Testis (tissue), 3 donors: ENCODE data around the gene UVRAG. TPM values are rescaled to one million over a fixed set of nuclear protein-coding genes. Genes with fewer than 3 reads are reported as not detected.

Experiments
- DNase-seq: peaks from one replicate; pipeline ENCODE4 v3.0.0-alpha.2; 2019
- H3K27ac ChIP-seq, 2 donors: fragments of 200-600 bp; sonication (generic); one replicate each; pipeline ENCODE4 v1.5.1; 2019
- H3K27me3 ChIP-seq: fragments of 200-600 bp; sonication (generic); one replicate; pipeline ENCODE4 v1.5.1; 2019
- H3K36me3 ChIP-seq: fragments of 200-600 bp; sonication (generic); one replicate; pipeline ENCODE4 v1.5.1; 2017; ENCODE audit warnings: low read depth; ENCODE audit errors: missing control alignments
- H3K4me1 ChIP-seq: fragments of 200-600 bp; sonication (generic); one replicate; pipeline ENCODE4 v1.5.1; 2019
- H3K4me3 ChIP-seq, 2 donors: fragments of 200-600 bp; sonication (generic); one replicate each; pipeline ENCODE4 v1.5.1; 2017 to 2019
- H3K9me3 ChIP-seq: fragments of 200-600 bp; sonication (generic); one replicate; pipeline ENCODE4 v1.5.1; 2017
- CTCF ChIP-seq, 3 experiments: fragments of 450-650 bp in 2 of 3; fragments of 200-600 bp in 1 of 3; sonication (generic) in 1 of 3; IDR thresholded peaks; one replicate each; pipeline ENCODE4 v1.5.1; 2016 to 2019; ENCODE audit warnings: antibody characterized with exemption in 3 of 3, mild to moderate bottlenecking in 2 of 3, moderate library complexity in 1 of 3
- POLR2A ChIP-seq: fragments of 450-650 bp; IDR thresholded peaks from one replicate; pipeline ENCODE4 v1.6.1; 2017; ENCODE audit warnings: antibody characterized with exemption, mild to moderate bottlenecking, moderate library complexity
- WGBS, 2 donors: methylation state at CpG; one replicate each; pipeline ENCODE4 v1.1.5; 2018; 5-methylcytosine and 5-hydroxymethylcytosine counted together
- intact Hi-C: fragments of 100-400 bp; cut with DNase I; formaldehyde crosslinking; loops from one replicate; pipeline ENCODE4 v1.15.1; 2023; ENCODE audit warnings: low total_unique reads
- polyA plus RNA-seq: library from polyadenylated mRNA; stranded (reverse); fragments of 350-450 nt; fragmentation: Illumina TruSeq; extraction: RNeasy Lipid Tissue Mini Kit (QIAGEN cat#74804); gene quantifications from one replicate; pipeline ENCODE4 v1.2.3, GENCODE V29; 2014; ENCODE audit warnings: low read depth, low replicate concordance; ENCODE audit not compliant: insufficient read depth
- total RNA-seq, 2 donors: library from RNA; depleted of rRNA; stranded (reverse); fragments of >200 nt; gene quantifications; one replicate each; pipeline ENCODE4 v1.2.3, GENCODE V29; 2016

The UVRAG gene
- total and polyA plus RNA-seq, 3 donors from 2014 or later, result 10.8 to 22.4 (median 20.1) TPM

GRCh38 chr11:75797116-75797515 lies 17.9 kb upstream of the UVRAG start:
- Histone ChIP-seq H3K36me3 (no peaks in the 10 kb centered on the region), H3K9me3 (no peaks in the 10 kb centered on the region), H3K4me1 (no peaks in the 10 kb centered on the region), H3K27me3 (no peaks in the 10 kb centered on the region), H3K27ac (no peak overlapping the region), H3K4me3 (no peak overlapping the region)
- 88 to 100% methylated on average over 2 to 8 of the region's 8 CpGs for WGBS, 2 donors
- intact Hi-C loops, result no loop called here
- no peak for TF ChIP-seq CTCF (IDR thresholded peaks at IDR 0.05)
- no peak for DNase-seq

GRCh38 chr11:75797792-75798191 lies 17.2 kb upstream of the UVRAG start:
- H3K36me3 ChIP-seq, result no peaks in the 10 kb centered on the region
- WGBS, 2 donors, result 100% methylated on average over 1 of the region's 1 CpG; no CpG with 5 or more reads in 1 of the 2 donors
- H3K27ac ChIP-seq, result no peak overlapping the region
- no peak overlapping the region for H3K4me3 ChIP-seq
- H3K4me1 ChIP-seq, result no peaks in the 10 kb centered on the region
- no peak for TF ChIP-seq POLR2A
- TF ChIP-seq CTCF (IDR thresholded peaks at IDR 0.05), result no peak
- no peaks in the 10 kb centered on the region for H3K9me3 ChIP-seq
- intact Hi-C loops, result no loop called here
- DNase-seq, result no peak
- H3K27me3 ChIP-seq, result no peaks in the 10 kb centered on the region

GRCh38 chr11:75800136-75800675 lies 14.8 kb upstream of the UVRAG start:
- Histone ChIP-seq H3K36me3 (no peaks in the 10 kb centered on the region), H3K27ac (no peak overlapping the region), H3K27me3 (no peaks in the 10 kb centered on the region), H3K4me3 (no peak overlapping the region), H3K9me3 (no peaks in the 10 kb centered on the region), H3K4me1 (no peaks in the 10 kb centered on the region)
- DNase-seq, result no peak
- TF ChIP-seq CTCF (IDR thresholded peaks at IDR 0.05), result no peak
- no peak for TF ChIP-seq POLR2A
- intact Hi-C loops, result loop anchor here (10.0 kb wide), 1 partner anchor 65 kb away; no protein-coding TSS in a partner anchor
- 95 to 97% methylated on average over 7 to 8 of the region's 8 CpGs for WGBS, 2 donors

- 88 to 93% methylated on average over 4 to 6 of the region's 6 CpGs for WGBS, 2 donors
- H3K27me3 ChIP-seq, result no peaks in the 10 kb centered on the region
- H3K4me1 ChIP-seq, result no peaks in the 10 kb centered on the region
- no peak overlapping the region for H3K4me3 ChIP-seq
- H3K9me3 ChIP-seq, result no peaks in the 10 kb centered on the region
- TF ChIP-seq POLR2A, result no peak
- TF ChIP-seq CTCF (IDR thresholded peaks at IDR 0.05), result no peak
- intact Hi-C loops, result loop anchor here (10.0 kb wide), 1 partner anchor 64 kb away; no protein-coding TSS in a partner anchor
- H3K27ac ChIP-seq, result no peak overlapping the region
- no peaks in the 10 kb centered on the region for H3K36me3 ChIP-seq
- DNase-seq, result no peak
These were observed 14.2 kb upstream of the UVRAG start for GRCh38 chr11:75800728-75801361.
